Osteocyte (in vitro differentiated cells): ENCODE data around the gene PPP1CA. TPM values are rescaled to one million over a fixed set of nuclear protein-coding genes. Genes with fewer than 3 reads are reported as not detected.

Source experiments
- DNase-seq: peaks from one replicate; pipeline ENCODE4 v3.0.0; 2021; ENCODE audit warnings: mixed read lengths; ENCODE audit not compliant: unreplicated experiment; ENCODE audit errors: extremely low spot score
- H3K27ac Mint-ChIP-seq: one replicate; pipeline ENCODE4 v1.8.0; 2021; ENCODE audit warnings: mild to moderate bottlenecking, mixed read lengths; ENCODE audit not compliant: unreplicated experiment
- H3K27me3 Mint-ChIP-seq: one replicate; pipeline ENCODE4 v1.8.0; 2021; ENCODE audit warnings: mixed read lengths; ENCODE audit not compliant: unreplicated experiment
- H3K36me3 Mint-ChIP-seq: one replicate; pipeline ENCODE4 v1.8.0; 2021; ENCODE audit warnings: mixed read lengths; ENCODE audit not compliant: unreplicated experiment
- H3K4me1 Mint-ChIP-seq: one replicate; pipeline ENCODE4 v1.8.0; 2021; ENCODE audit warnings: mixed read lengths; ENCODE audit not compliant: unreplicated experiment
- H3K4me3 Mint-ChIP-seq: one replicate; pipeline ENCODE4 v1.8.0; 2021; ENCODE audit warnings: mild to moderate bottlenecking, moderate library complexity, mixed read lengths; ENCODE audit not compliant: unreplicated experiment
- H3K9me3 Mint-ChIP-seq: one replicate; pipeline ENCODE4 v1.8.0; 2021; ENCODE audit warnings: mixed read lengths; ENCODE audit not compliant: unreplicated experiment
- total RNA-seq: library from RNA; stranded (reverse); gene quantifications from 2 replicates; pipeline ENCODE4 v1.2.1, GENCODE V29; 2021
- TF ChIP-seq, protein P1 (sequence below): fragments of 200-600 bp; sonication (generic); IDR thresholded peaks from 2 replicates; pipeline ENCODE4 v1.5.0; 2021; ENCODE audit warnings: antibody characterized with exemption, mild to moderate bottlenecking, moderate library complexity

Gene PPP1CA
- total RNA-seq, 1 donor from 2014 or later = 140 TPM

DNA sequence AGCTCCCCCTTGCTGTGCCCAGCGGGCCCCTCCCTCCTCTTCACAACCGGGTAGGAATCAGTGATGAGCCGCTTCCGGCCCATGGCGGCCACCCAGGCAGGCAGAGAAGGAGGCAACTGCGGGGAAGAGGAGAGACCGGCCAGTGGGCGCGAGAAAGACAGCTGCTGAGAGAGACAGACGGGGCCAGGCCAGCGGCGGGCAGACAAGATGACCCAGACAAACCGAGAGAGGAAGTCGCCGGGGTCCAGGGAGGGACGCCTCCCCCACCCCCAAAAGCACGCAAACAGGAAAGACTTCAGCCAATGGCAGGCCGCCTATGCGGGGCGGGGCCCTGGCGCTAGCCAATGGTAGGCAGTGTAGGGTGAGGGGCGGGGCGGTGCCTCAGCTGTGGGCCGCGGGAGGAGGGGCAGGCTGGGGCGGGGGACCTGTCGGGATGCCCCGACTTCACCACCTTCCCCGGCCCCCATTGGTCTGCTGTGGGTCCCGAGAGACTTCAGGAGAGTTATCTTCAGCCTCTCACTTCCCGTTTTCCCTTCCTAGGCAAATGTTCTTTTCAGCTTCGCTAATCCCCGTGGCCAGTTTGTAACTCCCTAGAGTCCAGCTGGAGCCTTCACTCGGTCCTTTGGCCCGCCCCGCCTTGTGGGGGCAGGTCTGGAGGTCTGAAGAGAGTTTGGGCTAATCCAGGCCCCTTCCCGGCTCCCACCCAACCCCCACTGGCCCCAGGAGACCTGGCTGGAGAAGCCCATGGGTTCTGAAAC lies 48.2 kb downstream of the PPP1CA start, which contains the start of gene POLD4:
Gene POLD4, minus strand, starts transcription at position 230 of the 758 bp plus-strand sequence. Its CDS starts 147 bp downstream, at position 83.
- H3K27me3 Mint-ChIP-seq = no peaks in the 10 kb centered on the region
- H3K27ac Mint-ChIP-seq = peak within 1 kb of the TSS; percentile 99
- H3K36me3 Mint-ChIP-seq = no peaks in the 10 kb centered on the region
- TF ChIP-seq, protein P1, sequence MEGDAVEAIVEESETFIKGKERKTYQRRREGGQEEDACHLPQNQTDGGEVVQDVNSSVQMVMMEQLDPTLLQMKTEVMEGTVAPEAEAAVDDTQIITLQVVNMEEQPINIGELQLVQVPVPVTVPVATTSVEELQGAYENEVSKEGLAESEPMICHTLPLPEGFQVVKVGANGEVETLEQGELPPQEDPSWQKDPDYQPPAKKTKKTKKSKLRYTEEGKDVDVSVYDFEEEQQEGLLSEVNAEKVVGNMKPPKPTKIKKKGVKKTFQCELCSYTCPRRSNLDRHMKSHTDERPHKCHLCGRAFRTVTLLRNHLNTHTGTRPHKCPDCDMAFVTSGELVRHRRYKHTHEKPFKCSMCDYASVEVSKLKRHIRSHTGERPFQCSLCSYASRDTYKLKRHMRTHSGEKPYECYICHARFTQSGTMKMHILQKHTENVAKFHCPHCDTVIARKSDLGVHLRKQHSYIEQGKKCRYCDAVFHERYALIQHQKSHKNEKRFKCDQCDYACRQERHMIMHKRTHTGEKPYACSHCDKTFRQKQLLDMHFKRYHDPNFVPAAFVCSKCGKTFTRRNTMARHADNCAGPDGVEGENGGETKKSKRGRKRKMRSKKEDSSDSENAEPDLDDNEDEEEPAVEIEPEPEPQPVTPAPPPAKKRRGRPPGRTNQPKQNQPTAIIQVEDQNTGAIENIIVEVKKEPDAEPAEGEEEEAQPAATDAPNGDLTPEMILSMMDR = no peak
- H3K4me3 Mint-ChIP-seq = peak within 1 kb of the TSS; percentile 97
- peaks cover 70% of the 10 kb centered on the region for H3K4me1 Mint-ChIP-seq
- DNase-seq = peak; percentile 99
- H3K9me3 Mint-ChIP-seq = no peaks in the 10 kb centered on the region

DNA sequence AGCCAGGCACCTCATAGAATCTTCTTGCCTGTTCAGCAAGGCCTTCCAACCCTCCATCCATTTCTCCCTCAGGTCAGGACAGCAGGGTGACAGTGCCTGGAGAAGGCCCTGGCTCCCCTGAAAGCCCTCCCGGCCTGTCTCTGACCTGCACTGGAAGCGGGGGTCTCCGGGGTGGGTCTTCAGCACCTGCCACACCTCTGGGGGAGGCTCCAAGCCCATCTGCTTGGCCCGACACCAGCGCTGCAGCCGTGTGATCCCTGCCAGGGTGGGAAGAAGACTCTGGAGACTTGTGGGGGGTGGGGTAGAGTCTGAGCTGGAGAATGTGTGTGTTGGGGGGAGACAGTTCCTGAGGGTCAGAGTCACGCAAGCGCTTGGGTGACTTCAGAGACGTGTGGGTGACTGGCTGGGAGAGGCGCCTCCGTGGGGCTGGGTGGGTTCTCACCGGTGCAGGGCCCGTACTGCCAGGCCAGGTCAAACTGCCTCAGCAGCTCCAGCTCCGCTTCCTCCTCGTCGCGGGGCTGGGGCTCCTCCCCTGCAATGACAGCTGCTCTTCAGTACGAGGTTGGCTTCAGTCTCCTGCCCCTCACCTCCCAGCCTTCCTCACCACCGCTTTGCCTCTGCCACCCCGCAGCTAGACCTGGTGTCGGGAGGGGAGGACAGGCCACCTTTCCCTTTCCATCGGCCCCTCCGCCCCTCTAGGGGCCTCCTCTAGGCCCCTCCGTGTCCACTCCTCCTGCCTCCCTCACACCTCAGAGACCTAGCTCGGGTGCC lies 48.9 kb downstream of the PPP1CA start:
- no peaks in the 10 kb centered on the region for H3K27me3 Mint-ChIP-seq
- DNase-seq = no peak
- H3K9me3 Mint-ChIP-seq = no peaks in the 10 kb centered on the region
- H3K27ac Mint-ChIP-seq = peak overlapping the region; percentile 99
- peak overlapping the region; percentile 97 for H3K4me3 Mint-ChIP-seq
- H3K4me1 Mint-ChIP-seq = peaks cover 66% of the 10 kb centered on the region
- no peaks in the 10 kb centered on the region for H3K36me3 Mint-ChIP-seq
- TF ChIP-seq, protein P1 = no peak

GRCh38 chr11:67351275-67352005 lies 50.2 kb downstream of the PPP1CA start:
- peaks cover 55% of the 10 kb centered on the region for H3K4me1 Mint-ChIP-seq
- no peak for DNase-seq
- H3K36me3 Mint-ChIP-seq = no peaks in the 10 kb centered on the region
- H3K4me3 Mint-ChIP-seq = peak overlapping the region; percentile 65
- H3K27me3 Mint-ChIP-seq = no peaks in the 10 kb centered on the region
- no peaks in the 10 kb centered on the region for H3K9me3 Mint-ChIP-seq
- H3K27ac Mint-ChIP-seq = peak overlapping the region; percentile 67
- TF ChIP-seq, protein P1 = peak; percentile 92

GRCh38 chr11:67349928-67350465 lies 51.7 kb downstream of the PPP1CA start:
- Mint-ChIP-seq H3K4me1 (peaks cover 51% of the 10 kb centered on the region), H3K27ac (no peak overlapping the region), H3K9me3 (no peaks in the 10 kb centered on the region), H3K4me3 (no peak overlapping the region), H3K36me3 (no peaks in the 10 kb centered on the region), H3K27me3 (no peaks in the 10 kb centered on the region)
- TF ChIP-seq, protein P1 = no peak
- no peak for DNase-seq
